Measurements from ENCODE around the gene CSK. TPM values are rescaled to one million over a fixed set of nuclear protein-coding genes. Genes with fewer than 3 reads are reported as not detected.
A peak's percentile ranks its signal among the peaks of the same experiment; 100 is the strongest.

Gene CSK
- total and polyA plus RNA-seq, 2 donors (not counting 1 experiment from before 2014, with no cell fraction given): 325 to 651 TPM

DNA sequence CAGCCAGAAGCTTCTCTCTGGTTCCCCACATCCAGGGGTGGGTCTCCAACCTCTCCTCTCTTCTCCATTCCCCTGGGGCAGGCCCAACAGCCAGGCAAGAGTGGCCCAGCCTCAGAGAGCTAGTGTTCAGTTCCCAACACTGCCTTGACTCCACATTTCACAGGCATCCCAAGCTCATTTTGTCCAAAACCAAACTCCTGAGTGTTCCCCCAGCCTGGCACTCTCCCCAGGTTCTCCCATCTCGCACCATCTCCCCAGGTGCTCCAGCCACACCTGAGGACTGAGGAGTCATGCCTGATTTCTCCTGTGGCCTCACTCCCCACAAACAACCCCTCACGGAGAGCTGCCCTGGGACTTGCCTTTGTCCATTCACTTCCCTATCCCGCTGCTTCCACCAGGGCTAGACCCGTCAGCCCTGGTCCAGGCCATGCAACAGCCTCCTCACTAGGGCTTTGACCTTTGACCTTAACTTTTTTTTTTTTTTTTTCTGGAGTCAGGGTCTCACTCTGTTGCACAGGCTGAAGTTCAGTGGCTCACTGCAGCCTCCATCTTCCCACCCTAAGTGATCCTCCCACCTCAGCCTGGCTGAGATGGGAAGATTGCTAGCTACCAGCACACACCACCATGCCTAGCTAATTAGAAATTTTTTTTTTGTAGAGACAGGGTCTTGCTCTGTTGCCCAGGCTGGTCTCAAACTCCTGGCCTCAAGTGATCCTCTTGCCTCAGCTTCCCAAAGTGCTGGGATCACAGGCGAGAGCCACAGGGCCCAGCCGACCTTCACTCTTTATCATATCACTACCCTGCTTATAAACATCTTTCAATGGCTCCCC is 3.9 kb upstream of the CSK start:
- Histone ChIP-seq H3K9ac (ENCODE audit: low read length) (peak overlapping the region; percentile 3), H4K20me1 (ENCODE audit: control insufficient read depth, insufficient read depth, low read length, poor library complexity, severe bottlenecking) (peaks cover 3% of the 10 kb centered on the region), H3K79me2 (ENCODE audit: control insufficient read depth, insufficient read depth, low read length) (peaks cover 65% of the 10 kb centered on the region), H3K4me3 (ENCODE audit: control extremely low read depth in 1 of 5, extremely low read depth in 1 of 5, insufficient read depth in 1 of 5, low read depth in 2 of 5, low read length in 4 of 5) (peak overlapping the region in 3 of 5 experiments; percentile 9 to 25 (median 17)), H3K4me1 (ENCODE audit: control insufficient read depth in 2 of 2, insufficient read depth in 2 of 2, low read length in 2 of 2) (peaks cover 84 to 87% of the 10 kb centered on the region in 2 donors), H3K4me2 (replicated peaks; ENCODE audit: low read depth, low read length, poor library complexity, severe bottlenecking) (peak overlapping the region; percentile 74), H3K36me3 (replicated peaks in 1 of 2; ENCODE audit: control extremely low read depth in 1 of 2, control insufficient read depth in 1 of 2, extremely low read depth in 1 of 2, insufficient read depth in 2 of 2, low read length in 1 of 2) (no peaks in the 10 kb centered on the region), H3K9me3 (ENCODE audit: control extremely low read depth in 1 of 3, control insufficient read depth in 2 of 3, insufficient read depth in 1 of 3, low read length in 2 of 3) (peaks cover 0 to 6% (median 0%) of the 10 kb centered on the region in 3 donors), H2AFZ (ENCODE audit: insufficient read depth, low read depth, low read length, poor library complexity, severe bottlenecking) (no peak overlapping the region), H3K27me3 (replicated peaks in 1 of 4; ENCODE audit: control extremely low read depth in 1 of 4, control insufficient read depth in 3 of 4, insufficient read depth in 4 of 4, low read length in 3 of 4) (no peaks in the 10 kb centered on the region), H3K27ac (ENCODE audit: low read length in 2 of 2) (peak overlapping the region; percentile 91 to 99)
- Mint-ChIP-seq H3K27ac (peak overlapping the region; percentile 98), H3K4me3 (peak overlapping the region; percentile 85), H3K4me1 (peaks cover 85% of the 10 kb centered on the region), H3K9me3 (ENCODE audit: insufficient read depth) (no peaks in the 10 kb centered on the region), H3K27me3 (no peaks in the 10 kb centered on the region)
- POLR2A ChIA-PET: interaction anchor here (0.6 to 15.2 kb wide), 7 partner anchors 16 to 676 kb away, joined by 3 to 572 read pairs (median 3); partner anchors contain the start of gene SIN3A
- no peak for TF ChIP-seq EZH2 (IDR thresholded peaks at IDR 0.05; ENCODE audit: borderline replicate concordance, insufficient read depth, low read depth, low read length, poor library complexity, severe bottlenecking)
- ATAC-seq (ENCODE audit: low read depth): peak; percentile 15
- intact Hi-C loops (cut with micrococcal nuclease): loop anchor here (1.0 to 5.0 kb wide), 3 partner anchors 9 to 786 kb away; partner anchors contain the start of genes PML and STOML1
- no peak for DNase-seq
- CTCF ChIA-PET: interaction anchor here (0.7 to 37.1 kb wide), 11 partner anchors 2 to 676 kb away, joined by 3 to 2548 read pairs (median 5); partner anchors contain the start of genes CSK, LMAN1L and MPI
- WGBS (ENCODE audit: insufficient coverage): 33% methylated on average over 6 of the region's 6 CpGs

DNA sequence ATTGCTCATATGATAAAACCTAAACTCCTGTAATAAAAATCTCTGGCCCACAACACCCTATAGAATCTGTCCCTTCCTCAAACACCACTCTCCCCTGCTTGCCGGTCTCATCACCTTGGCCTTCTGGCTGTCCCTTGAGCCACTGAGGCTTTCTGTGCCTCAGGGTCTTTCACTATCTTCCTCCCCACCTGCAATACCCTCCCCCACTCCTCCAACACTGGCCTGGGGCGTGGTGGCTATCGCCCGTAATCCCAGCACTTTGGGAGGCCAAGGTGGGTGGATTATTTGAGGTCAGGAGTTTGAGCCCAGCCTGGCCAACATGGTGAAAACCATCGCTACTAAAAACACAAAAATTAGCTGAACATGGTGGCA is 3.3 kb upstream of the CSK start:
- Mint-ChIP-seq H3K9me3 (ENCODE audit: insufficient read depth) (no peaks in the 10 kb centered on the region), H3K4me1 (peaks cover 85% of the 10 kb centered on the region), H3K27me3 (no peaks in the 10 kb centered on the region), H3K4me3 (peak overlapping the region; percentile 85), H3K27ac (peak overlapping the region; percentile 98)
- Histone ChIP-seq H3K27ac (ENCODE audit: low read length in 2 of 2) (peak overlapping the region; percentile 91 to 99), H3K9ac (ENCODE audit: low read length) (no peak overlapping the region), H2AFZ (ENCODE audit: insufficient read depth, low read depth, low read length, poor library complexity, severe bottlenecking) (no peak overlapping the region), H3K9me3 (ENCODE audit: control extremely low read depth in 1 of 3, control insufficient read depth in 2 of 3, insufficient read depth in 1 of 3, low read length in 2 of 3) (peaks cover 0 to 6% (median 0%) of the 10 kb centered on the region in 3 donors), H4K20me1 (ENCODE audit: control insufficient read depth, insufficient read depth, low read length, poor library complexity, severe bottlenecking) (peaks cover 3% of the 10 kb centered on the region), H3K36me3 (replicated peaks in 1 of 2; ENCODE audit: control extremely low read depth in 1 of 2, control insufficient read depth in 1 of 2, extremely low read depth in 1 of 2, insufficient read depth in 2 of 2, low read length in 1 of 2) (no peaks in the 10 kb centered on the region), H3K4me1 (ENCODE audit: control insufficient read depth in 2 of 2, insufficient read depth in 2 of 2, low read length in 2 of 2) (peaks cover 78 to 84% of the 10 kb centered on the region in 2 donors), H3K79me2 (ENCODE audit: control insufficient read depth, insufficient read depth, low read length) (peaks cover 65% of the 10 kb centered on the region), H3K4me2 (replicated peaks; ENCODE audit: low read depth, low read length, poor library complexity, severe bottlenecking) (peak overlapping the region; percentile 74), H3K27me3 (replicated peaks in 1 of 4; ENCODE audit: control extremely low read depth in 1 of 4, control insufficient read depth in 3 of 4, insufficient read depth in 4 of 4, low read length in 3 of 4) (no peaks in the 10 kb centered on the region), H3K4me3 (ENCODE audit: control extremely low read depth in 1 of 5, extremely low read depth in 1 of 5, insufficient read depth in 1 of 5, low read depth in 2 of 5, low read length in 4 of 5) (no peak overlapping the region)
- peak; percentile 14 for DNase-seq
- WGBS (ENCODE audit: insufficient coverage): 33% methylated on average over 1 of the region's 5 CpGs
- TF ChIP-seq, protein P1, sequence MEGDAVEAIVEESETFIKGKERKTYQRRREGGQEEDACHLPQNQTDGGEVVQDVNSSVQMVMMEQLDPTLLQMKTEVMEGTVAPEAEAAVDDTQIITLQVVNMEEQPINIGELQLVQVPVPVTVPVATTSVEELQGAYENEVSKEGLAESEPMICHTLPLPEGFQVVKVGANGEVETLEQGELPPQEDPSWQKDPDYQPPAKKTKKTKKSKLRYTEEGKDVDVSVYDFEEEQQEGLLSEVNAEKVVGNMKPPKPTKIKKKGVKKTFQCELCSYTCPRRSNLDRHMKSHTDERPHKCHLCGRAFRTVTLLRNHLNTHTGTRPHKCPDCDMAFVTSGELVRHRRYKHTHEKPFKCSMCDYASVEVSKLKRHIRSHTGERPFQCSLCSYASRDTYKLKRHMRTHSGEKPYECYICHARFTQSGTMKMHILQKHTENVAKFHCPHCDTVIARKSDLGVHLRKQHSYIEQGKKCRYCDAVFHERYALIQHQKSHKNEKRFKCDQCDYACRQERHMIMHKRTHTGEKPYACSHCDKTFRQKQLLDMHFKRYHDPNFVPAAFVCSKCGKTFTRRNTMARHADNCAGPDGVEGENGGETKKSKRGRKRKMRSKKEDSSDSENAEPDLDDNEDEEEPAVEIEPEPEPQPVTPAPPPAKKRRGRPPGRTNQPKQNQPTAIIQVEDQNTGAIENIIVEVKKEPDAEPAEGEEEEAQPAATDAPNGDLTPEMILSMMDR (IDR thresholded peaks at IDR 0.05): no peak
- TF ChIP-seq EZH2 (IDR thresholded peaks at IDR 0.05; ENCODE audit: borderline replicate concordance, insufficient read depth, low read depth, low read length, poor library complexity, severe bottlenecking): no peak
- ChIA-PET CTCF (interaction anchor here (0.6 to 37.1 kb wide), 6 partner anchors 1 to 405 kb away, joined by 4 to 2548 read pairs (median 305); partner anchors contain the start of genes CSK and LMAN1L), POLR2A (interaction anchor here (0.6 to 15.2 kb wide), 4 partner anchors 15 to 675 kb away, joined by 3 to 572 read pairs (median 4); no protein-coding TSS in a partner anchor)
- intact Hi-C loops (cut with micrococcal nuclease): loop anchor here (5.0 kb wide), 1 partner anchor 786 kb away; the partner anchor contains the start of genes PML and STOML1
- ATAC-seq (ENCODE audit: low read depth): no peak

Measured in B cell (primary cell).